MM.1S (cell line): ENCODE measurements around the gene RNF180.

Experiments
- DNase-seq: peaks from one replicate; pipeline ENCODE4 v3.0.0-alpha.2; 2015
- H2AFZ ChIP-seq: fragments of 300-600 bp; sonication (generic); 2 replicates; pipeline ENCODE4 v1.6.0; 2016; ENCODE audit warnings: antibody characterized with exemption, low read length
- H3F3A ChIP-seq: fragments of 300-600 bp; sonication (generic); 2 replicates; pipeline ENCODE4 v1.6.1; 2016; ENCODE audit warnings: mild to moderate bottlenecking, antibody characterized with exemption, low read length, moderate library complexity, mixed read lengths; ENCODE audit not compliant: insufficient read depth
- H3K27ac ChIP-seq: fragments of 300-600 bp; sonication (generic); 2 replicates; pipeline ENCODE4 v1.5.1; 2016; ENCODE audit warnings: mild to moderate bottlenecking, low read length
- H3K27me3 ChIP-seq: fragments of 300-600 bp; sonication (generic); replicated peaks from 2 replicates; pipeline ENCODE4 v1.6.0; 2016; ENCODE audit warnings: low read length; ENCODE audit not compliant: insufficient read depth
- H3K36me3 ChIP-seq: fragments of 300-600 bp; sonication (generic); replicated peaks from 2 replicates; pipeline ENCODE4 v1.6.1; 2016; ENCODE audit warnings: mild to moderate bottlenecking, low read length, mixed read lengths; ENCODE audit not compliant: insufficient read depth
- H3K4me1 ChIP-seq: fragments of 300-600 bp; sonication (generic); 2 replicates; pipeline ENCODE4 v1.6.1; 2016; ENCODE audit warnings: low read length, mixed read lengths
- H3K4me2 ChIP-seq: fragments of 300-600 bp; sonication (generic); 2 replicates; pipeline ENCODE4 v1.6.0; 2016; ENCODE audit warnings: low read depth, low read length
- H3K4me3 ChIP-seq: fragments of 300-600 bp; sonication (generic); 2 replicates; pipeline ENCODE4 v1.5.1; 2016; ENCODE audit warnings: low read length, mixed read lengths
- H3K79me2 ChIP-seq: fragments of 300-600 bp; sonication (generic); 2 replicates; pipeline ENCODE4 v1.6.1; 2016; ENCODE audit warnings: mixed run types, low read length, mixed read lengths
- H3K9ac ChIP-seq: fragments of 300-600 bp; sonication (generic); 2 replicates; pipeline ENCODE4 v1.6.1; 2016; ENCODE audit warnings: low read length, mixed read lengths
- H3K9me2 ChIP-seq: fragments of 300-600 bp; sonication (generic); replicated peaks from 2 replicates; pipeline ENCODE4 v1.6.1; 2016; ENCODE audit warnings: mild to moderate bottlenecking, low read length, mixed read lengths; ENCODE audit not compliant: insufficient read depth
- H3K9me3 ChIP-seq: fragments of 300-600 bp; sonication (generic); replicated peaks from 2 replicates; pipeline ENCODE4 v1.6.1; 2016; ENCODE audit warnings: mild to moderate bottlenecking, low read length, mixed read lengths; ENCODE audit not compliant: insufficient read depth
- H4K20me1 ChIP-seq: fragments of 300-600 bp; sonication (generic); 2 replicates; pipeline ENCODE4 v1.6.1; 2016; ENCODE audit warnings: mild to moderate bottlenecking, low read length, moderate library complexity, mixed read lengths; ENCODE audit not compliant: insufficient read depth
- CTCF ChIP-seq: fragments of 300-600 bp; sonication (generic); IDR thresholded peaks from 2 replicates; pipeline ENCODE4 v1.5.1; 2016; ENCODE audit warnings: antibody characterized with exemption, low read length, mixed read lengths
- EZH2 ChIP-seq: fragments of 300-600 bp; sonication (generic); optimal IDR thresholded peaks from 2 replicates; pipeline ENCODE3; 2017; ENCODE audit warnings: low read depth, mild to moderate bottlenecking, antibody characterized with exemption, low read length, mixed read lengths
- EZH2phosphoT487 ChIP-seq: fragments of 300-600 bp; sonication (generic); IDR thresholded peaks from 2 replicates; pipeline ENCODE4 v1.6.1; 2018; ENCODE audit warnings: antibody characterized with exemption, low read length

RNF180 gene

GRCh38 chr5:64190562-64191306 lies 25.1 kb downstream of the RNF180 start:
- no peaks in the 10 kb centered on the region for H3K36me3 ChIP-seq
- no peak overlapping the region for H2AFZ ChIP-seq
- H3K4me2 ChIP-seq, result no peak overlapping the region
- no peaks in the 10 kb centered on the region for H4K20me1 ChIP-seq
- H3K9me3 ChIP-seq, result no peaks in the 10 kb centered on the region
- no peaks in the 10 kb centered on the region for H3K79me2 ChIP-seq
- H3K9me2 ChIP-seq, result no peaks in the 10 kb centered on the region
- H3K9ac ChIP-seq, result no peak overlapping the region
- no peak overlapping the region for H3K4me3 ChIP-seq
- TF ChIP-seq EZH2, result no peak
- no peak for TF ChIP-seq EZH2phosphoT487
- no peak for TF ChIP-seq CTCF
- H3K27me3 ChIP-seq, result no peaks in the 10 kb centered on the region
- peaks cover 3% of the 10 kb centered on the region for H3K4me1 ChIP-seq
- no peaks in the 10 kb centered on the region for H3F3A ChIP-seq
- H3K27ac ChIP-seq, result no peak overlapping the region
- no peak for DNase-seq

- Histone ChIP-seq H3K79me2 (no peaks in the 10 kb centered on the region), H3K9me2 (no peaks in the 10 kb centered on the region), H3K9ac (no peak overlapping the region), H3K27me3 (no peaks in the 10 kb centered on the region), H3K27ac (no peak overlapping the region), H3K4me2 (no peak overlapping the region), H2AFZ (no peak overlapping the region), H3K4me1 (no peaks in the 10 kb centered on the region), H4K20me1 (no peaks in the 10 kb centered on the region), H3K9me3 (no peaks in the 10 kb centered on the region), H3F3A (no peaks in the 10 kb centered on the region), H3K4me3 (no peak overlapping the region), H3K36me3 (no peaks in the 10 kb centered on the region)
- no peak for TF ChIP-seq CTCF
- DNase-seq, result no peak
Measured at GRCh38 chr5:64195981-64196380, 30.3 kb downstream of the RNF180 start.

- Histone ChIP-seq H3K4me1 (no peaks in the 10 kb centered on the region), H3K79me2 (no peaks in the 10 kb centered on the region), H3K27ac (no peak overlapping the region), H4K20me1 (no peaks in the 10 kb centered on the region), H3K9ac (no peak overlapping the region), H3K4me3 (no peak overlapping the region), H3K4me2 (no peak overlapping the region), H3F3A (no peaks in the 10 kb centered on the region), H3K36me3 (no peaks in the 10 kb centered on the region), H2AFZ (no peak overlapping the region), H3K27me3 (no peaks in the 10 kb centered on the region), H3K9me3 (no peaks in the 10 kb centered on the region), H3K9me2 (no peaks in the 10 kb centered on the region)
- TF ChIP-seq CTCF (no peak), EZH2 (no peak), EZH2phosphoT487 (no peak)
- no peak for DNase-seq
Measured at GRCh38 chr5:64199425-64199824, 33.8 kb downstream of the RNF180 start.
